ENCODE measurements around the gene FEN1.

FEN1 gene

DNA sequence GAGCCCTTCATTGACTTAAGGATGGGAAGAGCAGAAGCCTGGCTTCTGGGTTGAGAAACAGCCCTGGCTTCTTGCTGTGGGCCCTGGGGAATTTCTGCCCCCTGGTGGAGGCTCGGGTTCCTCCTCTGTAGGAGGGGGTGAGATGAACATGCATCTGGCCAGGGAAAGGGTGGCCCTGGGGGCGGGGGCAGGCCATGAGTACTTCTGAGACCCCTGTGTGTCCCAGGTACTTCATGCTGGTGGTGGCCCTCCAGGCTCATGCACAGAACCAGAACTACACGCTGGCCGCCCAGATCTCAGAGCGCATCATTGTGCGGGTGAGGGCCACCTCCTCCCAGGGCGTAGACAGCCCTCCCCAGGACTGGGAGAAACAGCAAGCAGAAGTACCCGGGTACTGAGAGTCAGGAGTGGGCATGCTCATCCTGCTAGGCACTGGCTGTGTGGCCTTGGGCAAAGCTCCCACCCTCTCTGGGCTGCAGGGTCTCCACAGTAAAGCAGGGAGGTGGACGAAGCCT lies 16.1 kb upstream of the FEN1 start:
- FAIRE-seq = no peak

DNA sequence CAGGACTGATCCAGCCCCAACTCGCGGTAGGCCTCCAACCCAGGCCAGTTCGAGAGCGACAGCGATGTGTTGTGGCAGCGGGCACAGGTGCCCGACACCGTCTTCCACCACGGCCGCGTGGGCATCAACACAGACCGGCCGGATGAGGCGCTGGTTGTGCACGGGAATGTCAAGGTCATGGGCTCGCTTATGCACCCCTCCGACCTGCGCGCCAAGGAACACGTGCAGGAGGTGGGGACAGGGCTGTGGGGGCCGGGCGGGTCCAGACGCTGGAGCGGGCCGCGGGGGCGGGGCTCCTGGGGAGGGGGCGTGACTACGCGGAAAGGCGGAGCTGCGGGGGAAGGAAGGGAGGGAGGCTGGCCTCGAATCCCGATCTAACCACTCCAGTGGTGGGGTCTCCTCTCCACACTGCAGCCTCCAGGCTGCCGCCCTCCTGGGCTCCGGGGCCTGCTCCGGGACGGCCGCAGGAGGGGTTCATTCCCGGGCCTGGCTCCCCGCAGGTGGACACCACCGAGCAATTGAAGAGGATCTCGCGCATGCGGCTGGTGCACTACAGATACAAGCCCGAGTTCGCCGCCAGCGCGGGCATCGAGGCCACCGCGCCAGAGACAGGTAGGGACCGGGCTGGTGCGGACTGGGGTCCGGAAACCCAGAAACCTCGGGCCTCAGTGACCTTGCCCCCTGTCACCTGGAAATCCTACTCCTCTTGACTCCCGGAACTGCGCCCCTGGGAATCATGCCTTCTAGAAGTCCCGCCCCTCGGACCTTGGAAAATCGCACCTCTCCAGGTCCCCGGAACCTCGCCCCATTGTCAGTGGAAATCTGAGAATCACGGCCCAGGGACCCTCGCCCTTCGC lies 15.2 kb upstream of the FEN1 start:
- FAIRE-seq = no peak

GRCh38 chr11:61778357-61778886 lies 14.3 kb upstream of the FEN1 start:
- no peak for FAIRE-seq

GRCh38 chr11:61778920-61779650 lies 13.6 kb upstream of the FEN1 start:
- FAIRE-seq = no peak

GRCh38 chr11:61779666-61780525 lies 12.8 kb upstream of the FEN1 start:
- FAIRE-seq = no peak

GRCh38 chr11:61780581-61781162 lies 12.0 kb upstream of the FEN1 start:
- no peak for FAIRE-seq

DNA sequence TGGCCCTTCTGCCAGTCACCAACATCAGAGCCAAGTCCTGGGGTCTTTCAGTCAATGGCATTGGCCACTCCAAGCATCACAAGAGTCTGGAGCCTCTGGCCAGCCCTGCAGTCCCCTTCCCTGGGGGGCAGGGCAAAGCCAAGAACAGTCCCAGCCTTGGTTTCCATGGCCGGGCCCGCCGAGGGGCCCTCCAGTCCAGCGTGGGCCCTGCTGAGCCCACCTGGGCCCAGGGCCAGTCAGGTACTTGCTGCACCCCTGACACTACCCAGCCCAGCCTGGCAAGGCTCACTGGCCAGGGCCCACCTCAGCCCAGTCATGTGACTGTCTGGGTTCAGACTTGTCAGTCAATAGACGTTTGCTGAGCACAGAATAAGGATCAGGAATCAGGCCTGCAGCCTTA lies 11.1 kb upstream of the FEN1 start:
- no peak for FAIRE-seq

GRCh38 chr11:61782299-61782698 lies 10.4 kb upstream of the FEN1 start:
- no peak for FAIRE-seq

DNA sequence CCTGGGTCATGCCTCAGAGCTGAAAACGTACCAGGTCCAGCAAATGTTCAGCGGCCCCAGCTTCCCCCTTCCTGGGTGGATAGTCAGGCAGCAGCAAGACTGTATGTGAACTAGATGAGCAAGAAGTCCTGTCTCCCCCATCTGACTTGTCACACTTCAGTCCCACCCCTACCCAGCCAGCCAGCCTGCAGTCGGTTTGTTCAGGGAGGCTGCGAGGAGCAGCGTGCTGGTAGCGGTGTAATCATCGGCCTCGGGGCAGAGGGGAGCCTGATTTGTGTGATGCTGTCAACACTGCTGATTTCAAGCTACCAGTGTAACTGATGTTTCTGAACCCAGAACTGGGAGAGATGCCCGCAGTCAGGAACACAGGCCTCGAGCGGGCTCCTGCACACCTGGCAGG lies 9.9 kb upstream of the FEN1 start:
- no peak for FAIRE-seq

- FAIRE-seq = no peak
Measured at GRCh38 chr11:61783717-61784505, 8.8 kb upstream of the FEN1 start.

DNA sequence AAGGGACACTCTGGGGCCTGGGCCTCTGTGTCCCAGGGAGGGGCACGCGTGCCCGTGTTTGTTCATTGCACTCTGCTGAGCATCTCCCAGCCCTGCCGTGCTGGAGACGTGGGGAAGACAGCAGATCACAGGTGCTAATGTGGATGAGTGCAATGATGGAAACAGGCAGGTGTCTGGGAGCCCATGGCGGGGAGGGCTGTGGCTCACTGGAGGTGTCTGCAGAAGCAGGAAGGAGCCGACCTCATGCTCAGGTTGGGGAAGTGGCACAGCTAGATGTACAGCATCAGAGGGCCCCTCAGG lies 8.3 kb upstream of the FEN1 start:
- FAIRE-seq = no peak

DNA sequence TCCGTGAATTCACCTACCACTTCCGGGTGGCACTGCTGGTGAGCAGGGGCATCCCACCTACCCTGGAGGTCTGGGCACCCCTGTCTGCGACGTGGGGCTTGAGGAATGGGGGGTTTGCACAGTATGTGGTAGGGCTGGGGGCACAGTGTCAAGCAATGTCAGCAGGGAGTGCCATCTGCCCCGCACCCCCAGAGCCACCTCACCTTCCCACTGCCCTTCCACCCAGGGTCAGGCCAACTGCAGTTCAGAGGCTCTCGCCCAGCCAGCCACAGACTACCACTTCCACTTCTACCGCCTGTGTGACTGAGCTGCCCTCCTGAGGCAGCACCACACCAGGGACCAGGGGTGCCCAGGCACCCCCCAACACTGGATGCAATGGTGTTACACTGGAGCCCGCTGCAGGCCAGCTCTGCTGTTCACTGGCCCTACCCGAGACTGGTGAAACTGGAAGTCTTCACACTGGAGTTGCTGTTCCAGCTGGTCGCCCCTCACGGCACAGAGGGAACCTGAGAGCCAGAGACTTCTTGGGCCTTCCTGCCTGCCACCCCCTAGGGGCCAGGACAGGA lies 6.8 kb upstream of the FEN1 start:
- no peak for FAIRE-seq

DNA sequence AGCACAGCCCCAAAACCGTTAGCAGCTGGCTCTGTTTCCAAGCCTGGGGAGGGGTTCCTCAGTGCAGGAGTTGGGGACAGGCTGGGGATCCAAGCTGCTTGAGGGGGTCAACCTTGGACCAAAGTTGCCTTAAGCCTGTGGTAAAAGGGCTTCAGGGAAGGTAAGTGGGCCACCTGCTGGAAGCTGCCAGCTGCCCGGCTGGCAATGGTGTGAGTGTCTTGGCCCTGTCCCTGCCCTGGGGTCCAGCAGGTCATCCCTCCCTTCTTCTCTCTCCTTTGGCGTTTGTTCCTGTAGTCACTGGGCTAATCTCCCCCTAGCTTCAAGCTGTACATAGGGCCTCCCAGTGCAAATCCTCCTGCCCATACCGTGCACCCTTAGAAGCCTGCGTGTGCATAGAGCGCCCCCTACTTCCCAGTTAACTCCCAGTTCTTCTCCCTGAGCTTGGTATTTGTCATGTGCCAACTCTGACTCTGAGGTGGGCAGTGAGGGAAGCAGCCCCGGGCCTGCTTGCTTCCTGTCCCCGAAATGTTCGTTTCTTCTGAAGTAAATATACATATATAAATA lies 4.7 kb upstream of the FEN1 start:
- no peak for FAIRE-seq

GRCh38 chr11:61791737-61792309 lies 888 bp upstream of the FEN1 start:
- FAIRE-seq = no peak

DNA sequence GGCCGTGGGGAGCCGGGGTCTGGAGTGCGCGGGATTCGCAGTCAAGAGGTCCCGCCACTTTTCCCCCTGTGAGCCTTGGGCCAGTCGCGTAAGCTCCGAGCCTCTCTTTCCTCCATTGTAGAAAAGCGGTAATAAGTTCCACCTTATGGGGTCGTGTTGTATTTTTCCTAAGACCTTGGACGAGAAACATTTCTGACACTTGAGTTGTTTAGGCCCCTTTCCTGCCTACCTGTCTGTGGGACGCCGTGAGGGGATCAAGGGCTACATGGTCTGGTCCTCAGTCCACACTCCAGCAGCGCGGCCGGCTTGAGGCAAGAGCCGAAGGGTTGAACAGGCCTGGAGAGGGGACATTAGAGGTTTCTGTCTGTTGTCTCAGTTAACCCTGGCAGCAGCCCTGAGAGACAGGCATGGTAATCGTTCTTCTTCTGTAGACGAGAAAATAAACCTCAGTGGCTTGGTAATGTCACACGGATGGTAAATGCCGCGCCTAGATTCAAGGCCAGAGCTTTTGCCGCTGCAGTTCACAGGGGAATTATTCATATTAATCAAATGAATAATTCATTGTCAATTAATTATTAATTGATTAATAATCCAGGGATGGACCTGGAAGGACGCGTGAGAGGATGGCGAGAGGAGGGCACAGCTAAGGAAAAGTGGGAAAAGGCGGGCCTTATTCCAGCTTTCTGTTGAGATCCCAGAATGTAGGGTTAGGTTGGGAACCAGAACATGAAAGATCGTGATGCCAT lies 545 bp downstream of the FEN1 start:
- FAIRE-seq = no peak

DNA sequence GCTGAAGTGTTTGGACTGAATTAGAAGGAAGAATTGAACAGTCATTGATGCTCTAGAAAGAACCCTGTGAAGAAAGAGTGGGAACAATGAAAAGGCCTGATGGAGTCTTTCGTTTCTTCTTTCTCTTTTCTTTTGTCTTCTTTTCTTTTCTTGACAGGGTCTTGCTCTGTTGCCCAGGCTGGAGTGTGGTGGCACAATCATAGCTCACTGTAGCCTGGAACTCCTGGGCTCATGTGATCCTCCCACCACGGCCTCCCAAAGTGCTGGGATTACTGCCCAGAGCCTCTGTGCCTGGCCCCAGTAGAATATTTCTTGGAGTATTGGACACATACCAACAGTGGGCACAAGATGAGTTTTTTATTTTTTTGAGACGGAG lies 1.1 kb downstream of the FEN1 start:
- FAIRE-seq = no peak

GRCh38 chr11:61794579-61794978 lies 1.9 kb downstream of the FEN1 start:
- no peak for FAIRE-seq

DNA sequence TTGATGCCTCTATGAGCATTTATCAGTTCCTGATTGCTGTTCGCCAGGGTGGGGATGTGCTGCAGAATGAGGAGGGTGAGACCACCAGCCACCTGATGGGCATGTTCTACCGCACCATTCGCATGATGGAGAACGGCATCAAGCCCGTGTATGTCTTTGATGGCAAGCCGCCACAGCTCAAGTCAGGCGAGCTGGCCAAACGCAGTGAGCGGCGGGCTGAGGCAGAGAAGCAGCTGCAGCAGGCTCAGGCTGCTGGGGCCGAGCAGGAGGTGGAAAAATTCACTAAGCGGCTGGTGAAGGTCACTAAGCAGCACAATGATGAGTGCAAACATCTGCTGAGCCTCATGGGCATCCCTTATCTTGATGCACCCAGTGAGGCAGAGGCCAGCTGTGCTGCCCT lies 2.7 kb downstream of the FEN1 start:
- FAIRE-seq = no peak

DNA sequence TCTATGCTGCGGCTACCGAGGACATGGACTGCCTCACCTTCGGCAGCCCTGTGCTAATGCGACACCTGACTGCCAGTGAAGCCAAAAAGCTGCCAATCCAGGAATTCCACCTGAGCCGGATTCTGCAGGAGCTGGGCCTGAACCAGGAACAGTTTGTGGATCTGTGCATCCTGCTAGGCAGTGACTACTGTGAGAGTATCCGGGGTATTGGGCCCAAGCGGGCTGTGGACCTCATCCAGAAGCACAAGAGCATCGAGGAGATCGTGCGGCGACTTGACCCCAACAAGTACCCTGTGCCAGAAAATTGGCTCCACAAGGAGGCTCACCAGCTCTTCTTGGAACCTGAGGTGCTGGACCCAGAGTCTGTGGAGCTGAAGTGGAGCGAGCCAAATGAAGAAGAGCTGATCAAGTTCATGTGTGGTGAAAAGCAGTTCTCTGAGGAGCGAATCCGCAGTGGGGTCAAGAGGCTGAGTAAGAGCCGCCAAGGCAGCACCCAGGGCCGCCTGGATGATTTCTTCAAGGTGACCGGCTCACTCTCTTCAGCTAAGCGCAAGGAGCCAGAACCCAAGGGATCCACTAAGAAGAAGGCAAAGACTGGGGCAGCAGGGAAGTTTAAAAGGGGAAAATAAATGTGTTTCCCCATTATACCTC lies 3.3 kb downstream of the FEN1 start:
- FAIRE-seq = no peak

All from A204.1 (cell line).